GM10847 (cell line): ENCODE results near the gene ARFGEF3.

Experiments used
- POLR2A ChIP-seq: IDR thresholded peaks from 2 replicates; pipeline ENCODE4 v1.6.1; 2011; ENCODE audit not compliant: insufficient read length; ENCODE audit errors: extremely low read depth

The ARFGEF3 gene

DNA sequence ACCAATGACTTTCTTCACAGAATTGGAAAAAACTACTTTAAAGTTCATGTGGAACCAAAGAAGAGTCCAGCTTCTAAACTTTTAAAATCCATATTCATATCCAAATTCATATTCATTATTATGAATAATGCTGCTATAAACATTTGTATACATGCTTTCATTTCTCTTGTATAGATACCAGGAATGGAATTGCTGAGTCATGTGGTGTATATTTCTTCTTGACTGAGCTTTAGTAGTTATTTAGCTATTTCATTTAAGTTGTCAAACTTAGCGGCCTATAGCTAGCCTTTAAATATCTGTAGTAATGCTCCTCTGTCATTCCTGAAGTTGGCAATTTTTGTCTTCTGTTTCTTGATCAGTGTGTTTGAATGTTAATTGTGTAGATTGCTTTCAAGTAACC is 196.2 kb downstream of the ARFGEF3 start:
- TF ChIP-seq POLR2A, result no peak

DNA sequence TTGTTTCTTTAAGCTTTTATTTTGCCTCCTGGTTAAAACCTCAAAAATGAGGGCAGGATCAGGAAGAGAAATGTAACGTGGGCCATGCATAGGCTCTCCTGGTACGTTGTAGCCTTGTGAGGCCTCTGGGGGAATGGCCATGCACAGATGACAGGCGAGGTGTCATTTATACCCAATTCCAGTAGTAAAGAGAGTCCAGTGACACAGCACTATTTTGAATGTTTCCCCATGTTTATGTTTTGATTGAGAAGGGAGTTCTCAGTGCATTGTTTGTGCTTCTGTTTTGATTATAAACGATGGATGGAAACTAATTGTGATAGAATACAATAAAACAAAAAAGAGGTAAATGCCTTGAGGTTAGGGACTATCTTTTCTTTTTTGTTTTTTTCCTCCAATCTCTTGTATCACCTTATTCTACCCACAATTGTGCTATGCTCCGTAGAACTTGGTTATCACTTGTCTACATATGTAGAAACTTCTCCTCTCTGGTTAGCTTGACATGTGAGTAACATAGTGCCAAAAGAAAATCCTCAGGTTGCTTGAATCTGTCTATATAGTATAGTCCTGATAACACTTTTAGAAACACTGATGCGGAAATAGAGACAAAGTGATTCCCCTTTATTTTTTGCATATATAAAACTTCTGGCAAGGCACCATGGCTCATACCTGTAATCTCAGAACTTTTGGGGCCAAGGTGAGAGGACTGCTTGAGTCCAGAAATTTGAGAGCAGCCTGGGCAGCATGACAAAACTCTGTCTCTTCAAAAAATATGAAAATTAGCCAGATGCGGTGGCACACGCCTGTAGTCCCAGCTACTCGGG is 209.1 kb downstream of the ARFGEF3 start:
- no peak for TF ChIP-seq POLR2A

DNA sequence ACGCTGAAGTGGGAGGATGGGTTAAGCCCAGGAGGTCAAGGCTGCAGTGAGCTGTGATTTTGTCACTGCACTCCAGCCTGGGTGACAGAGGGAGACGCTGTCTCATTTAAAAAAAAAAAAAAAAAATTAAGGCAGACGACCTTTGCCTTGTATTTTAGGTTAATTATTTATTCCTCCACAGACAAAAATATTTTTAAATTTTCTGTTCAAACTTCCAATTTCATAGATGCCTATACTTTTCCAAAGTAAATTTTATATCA is 209.6 kb downstream of the ARFGEF3 start:
- no peak for TF ChIP-seq POLR2A

DNA sequence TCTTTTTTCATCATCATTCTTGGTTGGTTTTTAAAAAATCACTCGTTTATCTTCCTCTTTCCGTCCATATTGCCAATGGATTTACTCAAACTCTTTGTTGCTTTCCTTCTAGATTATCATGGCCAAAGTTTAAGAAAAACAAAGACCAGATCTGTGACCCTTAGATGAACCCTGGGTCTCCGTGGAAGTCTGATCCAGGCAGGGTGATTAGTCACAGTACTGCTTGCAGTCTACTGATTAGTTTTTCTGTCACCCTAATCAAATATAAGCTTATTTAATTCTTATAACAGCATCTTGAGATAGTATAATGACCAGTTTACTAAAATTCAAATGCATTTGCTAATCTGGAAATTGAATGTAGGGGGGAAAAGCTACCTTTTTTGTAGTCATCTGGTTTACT is 210.0 kb downstream of the ARFGEF3 start:
- TF ChIP-seq POLR2A, result no peak

DNA sequence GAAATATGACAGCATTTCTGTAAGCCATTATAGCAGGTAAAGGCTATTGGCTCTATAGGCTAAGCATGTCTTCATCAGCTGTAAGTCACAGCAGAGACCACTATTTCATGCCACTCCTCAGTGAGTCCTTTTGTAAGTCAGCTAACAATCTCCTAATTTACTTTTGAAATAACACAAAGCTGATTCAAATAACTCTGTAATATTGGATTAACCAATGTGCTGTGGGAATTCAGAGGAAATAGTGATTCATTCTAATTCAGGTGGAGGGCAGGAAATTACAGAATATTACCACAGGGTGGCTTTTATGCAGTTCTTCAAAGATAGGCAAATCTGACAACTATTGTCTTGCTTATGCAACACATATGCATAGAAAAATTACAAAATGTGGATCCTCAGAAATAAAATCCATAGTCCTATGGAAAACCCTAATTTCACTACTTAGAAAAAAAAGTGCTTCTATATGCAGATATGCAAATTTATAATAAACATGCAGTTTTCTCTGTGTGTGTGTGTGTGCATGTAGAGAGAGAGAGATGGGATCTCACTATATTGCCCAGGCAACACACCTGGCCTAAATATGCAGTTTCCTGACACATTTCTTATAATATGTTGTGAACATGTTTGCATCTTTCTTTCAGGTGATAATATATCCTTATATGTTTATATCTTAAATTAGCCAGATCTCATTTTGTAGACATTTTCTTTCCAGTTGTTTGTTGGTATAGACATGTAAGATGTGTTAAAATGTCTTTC is 211.1 kb downstream of the ARFGEF3 start:
- TF ChIP-seq POLR2A, result no peak

DNA sequence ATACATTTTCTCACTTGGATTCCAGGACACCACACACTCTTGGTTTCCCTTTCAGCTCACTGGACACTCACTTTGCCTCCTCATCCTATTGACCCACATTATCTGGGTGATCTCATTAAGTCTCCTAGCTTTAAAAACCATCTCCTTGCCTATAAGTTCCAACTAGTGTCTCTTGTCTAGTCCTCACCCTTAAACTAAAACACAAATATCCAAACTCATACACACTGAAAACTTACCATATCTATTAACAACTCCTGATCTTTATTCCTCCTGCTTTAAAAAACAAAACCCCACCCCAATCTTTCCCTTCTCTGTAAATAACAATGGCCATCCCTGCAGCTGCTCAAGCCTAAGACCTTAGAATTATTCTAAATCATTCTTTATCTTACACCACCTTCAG is 212.5 kb downstream of the ARFGEF3 start:
- no peak for TF ChIP-seq POLR2A

DNA sequence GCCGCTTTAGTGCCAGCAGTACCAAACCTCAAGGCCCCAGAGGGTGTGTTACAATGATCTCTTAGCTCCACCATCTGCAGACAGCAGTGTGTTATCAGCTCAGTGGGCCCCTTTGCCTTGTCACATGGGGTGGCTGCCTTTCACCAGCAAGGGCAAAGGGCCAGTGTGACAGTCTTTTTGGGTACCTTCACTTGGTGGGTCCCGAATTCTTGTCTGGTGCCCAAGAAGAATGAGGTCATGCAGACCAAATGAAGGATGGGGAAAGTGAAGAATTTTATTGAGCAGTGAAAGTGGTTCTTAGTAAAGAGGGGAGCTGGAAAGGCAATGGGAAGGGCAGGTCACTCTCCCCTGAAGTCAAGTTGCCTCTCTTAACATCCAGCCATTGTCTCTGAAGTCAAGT is 213.1 kb downstream of the ARFGEF3 start:
- no peak for TF ChIP-seq POLR2A

DNA sequence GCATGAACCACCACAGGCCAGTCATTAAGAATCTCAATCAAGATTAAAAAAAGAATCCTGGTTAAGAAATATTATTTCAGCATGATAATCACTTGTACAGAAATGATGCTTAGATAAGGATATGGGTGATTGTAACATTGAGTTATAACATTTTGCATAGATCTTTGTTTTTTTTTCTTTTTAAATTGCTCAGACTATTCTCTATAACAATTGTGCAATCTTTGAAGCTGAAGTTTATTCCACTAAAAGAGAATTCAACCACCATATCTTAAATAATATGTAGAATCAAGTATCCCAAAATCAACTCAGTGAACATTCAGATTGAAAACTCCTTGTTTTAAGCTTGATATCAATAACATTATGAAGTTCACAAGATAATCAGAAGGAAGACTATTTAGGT is 215.3 kb downstream of the ARFGEF3 start:
- TF ChIP-seq POLR2A, result no peak

DNA sequence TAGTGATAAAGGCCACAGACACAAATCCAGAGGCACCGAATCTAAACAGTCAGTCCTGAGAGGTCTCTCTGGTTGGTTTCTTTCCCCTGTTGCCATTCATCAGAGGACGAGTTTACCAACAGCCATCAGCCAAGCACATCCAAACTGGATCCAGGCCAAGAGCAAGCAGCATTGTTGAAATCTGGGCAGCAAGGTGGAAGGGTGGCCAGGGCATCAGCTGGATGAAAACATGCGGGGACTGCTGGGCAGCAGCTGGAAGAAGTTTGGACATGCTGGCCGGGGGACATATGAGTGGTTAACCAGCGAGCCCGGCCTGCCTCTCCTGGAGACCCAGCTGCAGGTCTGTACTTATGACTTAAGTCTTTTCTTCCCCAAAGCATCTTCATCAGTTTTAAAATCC is 216.1 kb downstream of the ARFGEF3 start, which contains the start of gene SMIM28:
TSS of gene SMIM28 (plus strand) at position 62 of the 400 bp plus-strand sequence. CDS start at position 230, 168 bp downstream.
- no peak for TF ChIP-seq POLR2A

DNA sequence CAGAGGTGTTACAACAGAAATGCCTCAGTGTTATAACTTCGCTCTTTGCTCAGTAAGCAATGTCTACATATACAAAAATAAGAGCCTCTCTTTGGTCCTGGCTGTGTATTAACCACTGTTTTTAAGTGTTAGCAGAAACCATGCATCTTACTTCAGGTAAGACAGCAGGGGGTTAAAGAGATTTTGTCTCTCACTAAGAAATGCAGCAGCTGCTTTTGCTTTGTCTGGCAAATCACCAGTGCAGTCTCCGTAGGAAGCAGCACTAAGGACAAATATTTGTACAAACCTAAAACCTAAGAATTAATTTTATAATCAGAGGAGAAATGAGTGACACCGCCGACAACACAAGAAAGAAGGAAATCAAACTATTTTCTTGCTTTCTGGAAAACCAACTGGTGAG is 216.7 kb downstream of the ARFGEF3 start:
- no peak for TF ChIP-seq POLR2A

DNA sequence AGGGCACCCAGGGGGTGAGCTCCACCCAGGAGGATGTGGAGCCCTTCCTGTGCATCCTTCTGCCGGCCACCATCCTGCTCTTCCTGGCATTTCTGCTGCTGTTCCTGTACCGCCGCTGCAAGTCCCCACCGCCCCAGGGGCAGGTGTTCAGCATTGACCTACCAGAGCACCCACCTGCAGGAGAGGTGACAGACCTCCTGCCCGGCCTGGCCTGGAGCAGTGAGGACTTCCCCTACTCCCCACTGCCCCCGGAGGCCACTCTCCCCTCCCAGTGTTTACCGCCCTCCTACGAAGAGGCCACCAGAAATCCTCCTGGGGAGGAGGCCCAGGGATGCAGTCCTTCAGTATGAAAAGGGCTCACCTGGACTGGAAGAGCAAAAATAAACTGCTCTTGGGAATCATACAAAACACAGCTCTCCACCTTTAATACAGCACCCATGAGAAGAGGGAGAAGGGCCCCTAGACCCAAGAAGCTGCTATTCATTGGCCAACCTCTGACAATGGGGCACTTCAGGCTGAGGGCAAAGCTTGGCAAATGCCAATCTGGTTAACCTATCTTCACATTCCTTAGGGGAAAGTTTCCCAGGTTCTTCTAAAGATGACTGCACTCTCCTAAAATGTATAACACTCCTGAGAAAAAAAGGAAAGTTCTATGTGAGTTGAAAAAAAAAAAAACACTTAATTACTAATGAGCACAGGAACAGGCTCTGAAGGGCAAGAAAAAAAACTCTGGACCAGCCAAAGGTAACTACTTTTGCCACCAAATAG is 220.9 kb downstream of the ARFGEF3 start:
- no peak for TF ChIP-seq POLR2A

DNA sequence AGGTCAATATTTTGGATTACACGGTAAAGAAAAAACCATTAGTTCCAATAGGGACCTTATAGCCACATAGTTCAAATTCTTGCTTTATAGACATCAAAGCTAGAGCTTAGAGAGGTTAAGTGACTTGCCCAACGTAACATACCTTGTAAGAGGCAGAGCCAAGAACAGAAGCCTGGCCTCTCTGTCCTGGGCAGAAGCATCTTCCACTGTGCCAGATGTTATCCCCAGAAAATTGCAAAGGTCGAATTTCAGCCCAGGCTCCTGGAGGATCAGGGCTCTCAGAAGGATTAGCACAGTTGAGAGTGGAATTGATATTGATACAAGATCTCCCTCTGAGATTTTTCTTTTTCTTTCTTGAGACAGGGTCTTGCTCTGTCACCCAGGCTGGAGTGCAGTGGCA is 222.0 kb downstream of the ARFGEF3 start:
- TF ChIP-seq POLR2A, result no peak

DNA sequence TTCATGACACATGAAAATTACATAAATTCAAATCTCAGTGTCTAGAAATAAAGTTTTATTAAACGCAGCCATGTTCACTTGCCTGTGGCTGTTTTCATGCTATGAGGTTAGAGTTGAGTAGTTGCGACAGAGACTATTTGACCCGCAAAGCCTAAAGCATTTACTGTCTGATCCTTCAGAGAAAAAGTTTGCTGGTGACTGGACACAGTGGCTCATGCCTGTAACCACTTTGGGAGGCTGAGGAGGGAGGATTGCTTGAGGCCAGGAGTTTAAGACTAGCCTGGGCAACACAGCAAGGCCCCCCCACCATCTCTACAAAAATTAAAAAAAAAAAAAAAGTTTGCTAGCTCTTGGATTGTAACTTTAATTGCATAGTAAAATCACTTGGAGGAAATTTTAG is 225.2 kb downstream of the ARFGEF3 start:
- no peak for TF ChIP-seq POLR2A

DNA sequence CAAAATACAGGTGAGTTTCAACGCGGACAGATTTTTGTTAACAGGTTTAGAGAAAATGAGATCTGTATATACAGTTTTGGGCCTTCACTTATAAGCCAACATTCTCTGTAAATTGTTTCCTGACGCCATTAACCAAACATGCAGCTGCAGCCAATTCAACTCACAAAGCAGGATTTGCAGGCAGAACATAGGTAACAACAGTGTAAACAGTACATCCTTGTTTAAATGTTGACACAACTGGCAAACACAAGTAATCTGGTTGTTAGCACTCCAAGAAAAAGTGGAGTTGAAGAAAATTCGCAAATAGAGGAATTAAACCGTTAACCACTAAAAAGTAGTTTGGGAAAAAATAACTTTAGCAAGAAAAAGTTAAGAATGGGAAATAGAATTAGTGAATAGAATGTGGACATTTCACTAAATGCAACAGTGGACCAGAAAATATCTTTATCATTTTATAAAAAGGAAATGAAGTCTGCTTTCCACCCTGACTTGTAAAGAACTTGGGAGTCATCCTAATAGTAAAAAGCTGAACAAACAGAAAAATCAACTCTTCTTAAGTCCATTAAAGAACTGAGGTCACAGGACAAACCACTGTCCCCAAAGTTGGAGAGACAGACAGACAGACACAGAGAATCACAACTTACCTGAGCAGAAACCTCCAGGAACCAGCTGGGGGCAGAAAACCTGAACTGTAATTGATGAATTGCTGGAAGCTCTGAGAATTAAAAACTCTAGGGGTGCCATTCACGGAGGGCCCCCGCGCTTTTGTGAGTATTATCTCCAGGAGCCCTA is 226.0 kb downstream of the ARFGEF3 start:
- no peak for TF ChIP-seq POLR2A

DNA sequence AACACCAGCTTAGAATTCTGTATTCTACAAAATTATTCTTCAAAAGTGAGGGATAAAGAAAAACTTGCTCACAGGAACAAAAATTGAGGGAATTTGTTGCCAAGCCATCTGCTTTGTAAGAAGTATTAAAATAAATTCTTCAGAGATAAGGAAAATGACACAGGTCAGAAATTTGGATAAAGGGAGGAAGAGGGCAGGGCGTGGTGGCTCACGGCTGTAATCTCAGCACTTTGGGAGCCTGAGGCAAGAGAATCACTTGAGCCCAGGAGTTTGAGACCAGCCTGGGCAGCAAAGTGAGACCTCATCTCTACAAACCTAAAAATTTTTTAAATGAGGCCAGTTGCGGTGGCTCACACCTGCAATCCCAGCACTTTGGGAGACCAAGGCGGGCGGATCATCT is 227.8 kb downstream of the ARFGEF3 start:
- no peak for TF ChIP-seq POLR2A
